Thoracic aorta (tissue), 2 donors: Measurements from ENCODE around the gene ARL15. TPM values are rescaled to one million over a fixed set of nuclear protein-coding genes. Genes with fewer than 3 reads are reported as not detected.

Source experiments
- ATAC-seq: fragments of 150-250 bp; one replicate; pipeline ENCODE4 v1.8.0; 2017; ENCODE audit warnings: low read depth; ENCODE audit not compliant: insufficient number of reproducible peaks, low FRiP score
- DNase-seq: peaks from one replicate; pipeline ENCODE4 v3.0.0-alpha.2; 2020; ENCODE audit warnings: low spot score
- H3K27ac ChIP-seq, 2 donors: fragments of 200-600 bp; sonication (generic); 1 replicate in 1 of 2; 2 replicates in 1 of 2; pipeline ENCODE4 v1.5.1; 2016; ENCODE audit warnings: mild to moderate bottlenecking in 2 of 2, moderate library complexity in 2 of 2
- H3K27me3 ChIP-seq: fragments of 200-600 bp; sonication (generic); replicated peaks from 2 replicates; pipeline ENCODE4 v1.6.0; 2016; ENCODE audit warnings: mild to moderate bottlenecking; ENCODE audit not compliant: insufficient read depth
- H3K36me3 ChIP-seq: fragments of 200-600 bp; sonication (generic); one replicate; pipeline ENCODE4 v1.5.1; 2016
- H3K4me1 ChIP-seq, 2 donors: fragments of 200-600 bp; sonication (generic); 1 replicate in 1 of 2; 2 replicates in 1 of 2; pipeline versions ENCODE4 v1.5.1 to v1.6.0; 2016; ENCODE audit warnings: low read depth in 2 of 2, mild to moderate bottlenecking in 1 of 2; ENCODE audit not compliant: control insufficient read depth in 1 of 2
- H3K4me3 ChIP-seq: fragments of 200-600 bp; sonication (generic); 2 replicates; pipeline ENCODE4 v1.5.1; 2016; ENCODE audit warnings: mild to moderate bottlenecking
- H3K9me3 ChIP-seq: fragments of 200-600 bp; sonication (generic); 2 replicates; pipeline ENCODE4 v1.5.1; 2016
- total RNA-seq, 2 donors: library from RNA; depleted of rRNA; stranded (reverse); fragments of >200 nt; gene quantifications; one replicate each; pipeline versions ENCODE4 v1.1.0 to v1.2.3, GENCODE V29; 2016
- TF ChIP-seq, protein P1 (sequence below): fragments of 200-600 bp; sonication (generic); IDR thresholded peaks from one replicate; pipeline ENCODE4 v1.5.1; 2019; ENCODE audit warnings: antibody characterized with exemption

The ARL15 gene
- total RNA-seq, 2 donors from 2014 or later: 23.6 to 36.8 TPM

DNA sequence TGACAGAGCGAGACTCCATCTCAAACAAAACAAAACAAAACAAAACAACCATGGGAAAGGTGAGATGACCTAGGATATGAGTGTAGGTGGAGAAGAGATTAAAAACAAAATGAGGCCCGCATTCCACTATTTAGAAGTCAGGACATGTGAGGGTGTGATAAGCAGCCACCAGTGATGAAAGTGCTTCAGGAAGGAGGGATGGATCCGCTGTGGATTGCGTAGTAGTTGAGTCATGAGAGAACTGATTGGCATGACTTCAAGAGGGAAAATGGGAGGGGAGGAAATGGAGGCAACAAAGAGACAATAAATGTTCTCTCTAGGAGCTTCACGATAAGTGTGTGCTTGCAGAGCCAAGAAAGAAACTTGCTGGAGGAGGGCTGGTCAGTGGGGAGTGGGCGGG lies 367.6 kb downstream of the ARL15 start:
- TF ChIP-seq, protein P1, sequence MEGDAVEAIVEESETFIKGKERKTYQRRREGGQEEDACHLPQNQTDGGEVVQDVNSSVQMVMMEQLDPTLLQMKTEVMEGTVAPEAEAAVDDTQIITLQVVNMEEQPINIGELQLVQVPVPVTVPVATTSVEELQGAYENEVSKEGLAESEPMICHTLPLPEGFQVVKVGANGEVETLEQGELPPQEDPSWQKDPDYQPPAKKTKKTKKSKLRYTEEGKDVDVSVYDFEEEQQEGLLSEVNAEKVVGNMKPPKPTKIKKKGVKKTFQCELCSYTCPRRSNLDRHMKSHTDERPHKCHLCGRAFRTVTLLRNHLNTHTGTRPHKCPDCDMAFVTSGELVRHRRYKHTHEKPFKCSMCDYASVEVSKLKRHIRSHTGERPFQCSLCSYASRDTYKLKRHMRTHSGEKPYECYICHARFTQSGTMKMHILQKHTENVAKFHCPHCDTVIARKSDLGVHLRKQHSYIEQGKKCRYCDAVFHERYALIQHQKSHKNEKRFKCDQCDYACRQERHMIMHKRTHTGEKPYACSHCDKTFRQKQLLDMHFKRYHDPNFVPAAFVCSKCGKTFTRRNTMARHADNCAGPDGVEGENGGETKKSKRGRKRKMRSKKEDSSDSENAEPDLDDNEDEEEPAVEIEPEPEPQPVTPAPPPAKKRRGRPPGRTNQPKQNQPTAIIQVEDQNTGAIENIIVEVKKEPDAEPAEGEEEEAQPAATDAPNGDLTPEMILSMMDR: no peak
- Histone ChIP-seq H3K4me1 (no peaks in the 10 kb centered on the region), H3K4me3 (no peak overlapping the region), H3K27ac (no peak overlapping the region), H3K9me3 (no peaks in the 10 kb centered on the region), H3K36me3 (no peaks in the 10 kb centered on the region), H3K27me3 (no peaks in the 10 kb centered on the region)
- no peak for DNase-seq
- ATAC-seq: no peak

DNA sequence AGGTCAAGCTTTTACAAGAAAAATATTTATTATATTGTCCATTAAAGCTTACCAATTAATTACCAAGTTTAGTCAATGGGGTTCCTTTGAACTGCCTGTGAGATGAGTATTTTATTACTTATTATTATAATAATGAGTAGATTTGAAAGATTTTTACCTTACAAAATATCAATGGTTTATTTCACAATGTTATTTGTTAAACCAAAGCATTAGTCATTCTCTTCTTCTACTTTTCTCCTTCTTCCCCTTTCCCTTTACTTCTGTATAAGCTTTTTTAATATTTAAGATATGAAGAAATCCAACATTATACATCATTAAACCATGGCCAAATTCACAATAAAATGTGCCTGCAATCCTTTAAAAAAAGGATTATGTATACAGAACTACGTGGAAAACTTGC lies 369.5 kb downstream of the ARL15 start:
- no peak overlapping the region for H3K27ac ChIP-seq
- ATAC-seq: no peak
- no peaks in the 10 kb centered on the region for H3K36me3 ChIP-seq
- H3K27me3 ChIP-seq: no peaks in the 10 kb centered on the region
- peaks cover 0 to 10% of the 10 kb centered on the region in 2 donors for H3K4me1 ChIP-seq
- no peaks in the 10 kb centered on the region for H3K9me3 ChIP-seq
- TF ChIP-seq, protein P1: no peak
- no peak overlapping the region for H3K4me3 ChIP-seq
- no peak for DNase-seq

DNA sequence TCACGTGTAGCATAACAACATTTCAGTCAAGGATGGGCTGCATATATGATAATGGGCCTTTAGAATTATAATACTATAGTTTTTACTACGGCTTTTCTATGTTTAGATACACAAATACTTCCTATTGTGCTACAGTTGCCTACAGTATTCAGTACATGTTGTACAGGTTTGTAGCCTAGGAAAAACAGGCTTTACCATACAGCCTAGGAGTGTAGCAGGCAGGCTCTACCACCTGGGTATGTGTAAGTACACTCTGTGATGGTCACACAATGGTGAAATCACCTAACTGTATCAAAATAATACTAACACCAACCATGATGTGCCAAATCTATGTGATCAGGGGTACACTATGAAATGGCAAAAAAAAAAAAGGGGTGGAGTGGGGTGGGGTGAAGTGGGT lies 372.9 kb downstream of the ARL15 start:
- no peak overlapping the region for H3K27ac ChIP-seq
- ATAC-seq (no peak), DNase-seq (no peak)
- H3K27me3 ChIP-seq: no peaks in the 10 kb centered on the region
- no peak overlapping the region for H3K4me3 ChIP-seq
- TF ChIP-seq, protein P1: no peak
- no peaks in the 10 kb centered on the region for H3K9me3 ChIP-seq
- peaks cover 0 to 10% of the 10 kb centered on the region in 2 donors for H3K4me1 ChIP-seq
- no peaks in the 10 kb centered on the region for H3K36me3 ChIP-seq

DNA sequence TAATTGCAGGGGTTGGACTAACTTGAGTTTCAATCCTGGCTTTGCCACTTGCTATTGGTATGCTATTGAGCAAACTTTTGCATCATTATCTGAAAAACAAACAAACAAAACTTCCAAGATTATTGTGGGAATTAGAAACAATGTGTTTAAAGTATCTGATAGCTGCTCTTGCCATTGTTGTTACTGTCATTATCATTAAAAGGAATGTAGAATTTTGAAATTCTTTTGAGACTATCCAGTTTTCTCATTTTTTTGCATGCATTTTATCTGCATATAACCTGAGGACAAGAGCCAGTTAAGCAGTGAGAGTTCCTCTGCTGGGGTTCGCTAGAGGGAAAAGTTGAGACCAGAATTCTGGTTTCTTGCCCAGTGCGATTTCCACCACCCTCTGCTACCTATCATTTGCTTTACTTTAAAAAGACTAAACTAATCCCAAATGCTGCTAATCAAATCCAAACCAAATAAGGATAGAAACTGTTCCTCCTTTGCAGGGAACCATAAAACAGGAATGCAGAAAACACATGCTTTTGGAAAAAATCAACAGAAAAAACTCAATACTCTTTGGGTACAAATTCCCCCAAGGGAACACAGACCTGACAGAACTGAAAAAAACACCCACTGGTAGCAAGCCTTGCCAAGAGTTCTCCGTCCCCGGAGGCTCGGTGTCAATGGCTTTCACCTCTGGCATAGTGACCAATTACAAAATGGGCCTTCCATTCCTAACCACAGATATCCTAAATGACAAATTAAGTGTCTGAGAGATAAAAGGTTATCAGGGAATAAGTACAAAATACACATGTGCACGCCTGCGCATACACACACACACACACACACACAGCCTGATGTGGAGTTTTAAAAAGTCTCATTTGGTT lies 373.7 kb downstream of the ARL15 start:
- Histone ChIP-seq H3K27me3 (no peaks in the 10 kb centered on the region), H3K27ac (no peak overlapping the region), H3K4me1 (peaks cover 0 to 10% of the 10 kb centered on the region in 2 donors), H3K4me3 (no peak overlapping the region), H3K36me3 (no peaks in the 10 kb centered on the region), H3K9me3 (no peaks in the 10 kb centered on the region)
- DNase-seq (no peak), ATAC-seq (no peak)
- TF ChIP-seq, protein P1: no peak

DNA sequence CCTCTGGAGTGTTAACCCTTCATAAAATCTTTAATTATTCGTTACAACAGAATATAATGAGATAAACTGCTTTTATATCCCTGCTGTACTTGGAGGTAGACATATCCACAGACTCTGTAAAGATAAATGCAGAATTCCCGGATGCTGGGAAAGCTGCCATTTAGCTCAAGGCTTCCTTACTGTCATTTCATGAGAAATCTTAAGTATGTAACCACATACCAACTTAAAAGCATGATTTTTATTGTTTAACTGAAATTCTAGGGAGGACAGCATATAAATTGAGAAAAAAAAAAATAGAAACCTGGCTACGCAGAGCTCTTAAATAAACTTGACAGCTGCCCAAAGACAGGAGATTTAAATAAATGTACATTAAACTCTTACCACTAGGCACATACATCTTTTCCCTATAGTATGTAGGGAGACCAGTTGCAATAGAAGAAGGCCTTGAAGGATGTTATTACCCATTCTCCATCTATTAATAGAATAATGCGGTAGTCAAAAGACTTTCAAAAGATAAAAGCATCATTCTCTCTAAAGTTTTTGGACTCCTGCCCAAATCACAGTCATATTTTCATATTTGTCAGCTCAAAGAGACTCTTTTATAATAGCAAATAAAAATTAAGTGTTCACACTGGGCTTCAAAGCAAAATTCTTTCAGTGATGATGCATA lies 376.1 kb downstream of the ARL15 start:
- Histone ChIP-seq H3K36me3 (no peaks in the 10 kb centered on the region), H3K9me3 (no peaks in the 10 kb centered on the region), H3K4me1 (peaks cover 0 to 10% of the 10 kb centered on the region in 2 donors), H3K27ac (no peak overlapping the region), H3K27me3 (no peaks in the 10 kb centered on the region), H3K4me3 (no peak overlapping the region)
- DNase-seq (no peak), ATAC-seq (no peak)
- TF ChIP-seq, protein P1: no peak
